Endothelial cell of umbilical vein (primary cell): ENCODE measurements around the gene PYCR2. TPM values are rescaled to one million over a fixed set of nuclear protein-coding genes. Genes with fewer than 3 reads are reported as not detected.
"Not testable (repeated sequence)": the region's sequence is repeated elsewhere in the genome, so short reads cannot be mapped to it uniquely, and the experiment has no call there.

Experiments used
- BruUV-seq: library from RNA; stranded (reverse); fragments of 400-500 nt; replicated peaks from 2 replicates; lab custom pipeline; 2021; lab: Mats Ljungman, UMichigan
- CTCF ChIA-PET: fragments of 300-600, 350-600 bp; sonication (Branson Sonifier 250); formaldehyde crosslinking; loops from one replicate; lab custom pipeline; 2021; ENCODE audit warnings: antibody characterized with exemption, inconsistent platforms; lab: Charles Lee
- POLR2A ChIA-PET: fragments of 300-600, 350-600 bp; sonication (Branson Sonifier 250); formaldehyde crosslinking; loops from one replicate; lab custom pipeline; 2021; ENCODE audit warnings: antibody characterized with exemption, inconsistent platforms; lab: Charles Lee
- DNase-seq: peaks from one replicate; pipeline ENCODE4 v3.0.0-alpha.2; 2011; ENCODE audit warnings: low read depth, low spot score
- FAIRE-seq: peaks from 2 replicates; lab custom pipeline; 2011; peaks lifted over from hg19 to GRCh38; lab: Jason Lieb, UNC
- H2AFZ ChIP-seq: 2 replicates; pipeline ENCODE4 v1.6.0; 2012; ENCODE audit warnings: low read depth, low read length, control low read depth, inconsistent platforms
- H3K27ac ChIP-seq: 2 replicates; pipeline ENCODE4 v1.5.1; 2011; ENCODE audit warnings: low read depth, mild to moderate bottlenecking, control low read depth, low read length, moderate library complexity; ENCODE audit not compliant: insufficient read depth
- H3K27me3 ChIP-seq, 2 experiments: 2 replicates each; pipeline versions ENCODE4 v1.6.0 to v1.6.1; 2011; ENCODE audit warnings: low read length in 2 of 2, mixed read lengths in 1 of 2; ENCODE audit not compliant: control insufficient read depth in 2 of 2, insufficient read depth in 2 of 2
- H3K36me3 ChIP-seq, 2 experiments: 2 replicates in 1 of 2; 3 replicates in 1 of 2; pipeline ENCODE4 v1.5.1; 2011; ENCODE audit warnings: low read length in 2 of 2, mild to moderate bottlenecking in 1 of 2, moderate library complexity in 1 of 2; ENCODE audit not compliant: control insufficient read depth in 2 of 2, insufficient read depth in 2 of 2; ENCODE audit errors: extremely low read depth in 1 of 2
- H3K4me1 ChIP-seq: 3 replicates; pipeline ENCODE4 v1.5.1; 2011; ENCODE audit warnings: mild to moderate bottlenecking, low read length; ENCODE audit not compliant: control insufficient read depth, insufficient read depth; ENCODE audit errors: extremely low read depth
- H3K4me2 ChIP-seq: 2 replicates; pipeline ENCODE4 v1.6.1; 2011; ENCODE audit warnings: low read length, control low read depth, mixed read lengths; ENCODE audit not compliant: insufficient read depth
- H3K4me3 ChIP-seq, 3 experiments: fragments of 200-600 bp in 1 of 3; sonication (generic), shearing (Covaris generic) in 1 of 3; replicated peaks in 1 of 3; 2 replicates each; pipeline ENCODE4 v1.5.1; 2011 to 2016; ENCODE audit warnings: control low read depth in 3 of 3, low read length in 3 of 3, mild to moderate bottlenecking in 2 of 3, inconsistent platforms in 1 of 3, low read depth in 1 of 3, moderate library complexity in 1 of 3; ENCODE audit not compliant: insufficient read depth in 1 of 3
- H3K79me2 ChIP-seq: 2 replicates; pipeline ENCODE4 v1.6.0; 2012; ENCODE audit warnings: low read length, inconsistent platforms; ENCODE audit not compliant: control insufficient read depth, insufficient read depth
- H3K9ac ChIP-seq: replicated peaks from 2 replicates; pipeline ENCODE3; 2011; ENCODE audit warnings: low read length, control low read depth; ENCODE audit not compliant: insufficient read depth; ENCODE audit errors: extremely low read depth
- H3K9me1 ChIP-seq: replicated peaks from 3 replicates; pipeline ENCODE4 v1.6.0; 2011; ENCODE audit warnings: mild to moderate bottlenecking, low read length; ENCODE audit not compliant: control insufficient read depth, insufficient read depth; ENCODE audit errors: extremely low read depth
- H3K9me3 ChIP-seq: replicated peaks from 2 replicates; pipeline ENCODE4 v1.5.1; 2012; ENCODE audit warnings: low read length, inconsistent platforms; ENCODE audit not compliant: control insufficient read depth, insufficient read depth
- H4K20me1 ChIP-seq: replicated peaks from 2 replicates; pipeline ENCODE3; 2011; ENCODE audit warnings: mild to moderate bottlenecking, low read length; ENCODE audit not compliant: control insufficient read depth, insufficient read depth; ENCODE audit errors: extremely low read depth
- CTCF ChIP-seq, 2 donors: IDR thresholded peaks; 1 replicate in 1 of 2; 2 replicates in 1 of 2; pipeline ENCODE4 v1.5.1; 2011; ENCODE audit warnings: low read length in 2 of 2, mild to moderate bottlenecking in 2 of 2, moderate library complexity in 2 of 2, control low read depth in 1 of 2, inconsistent platforms in 1 of 2, low read depth in 1 of 2; ENCODE audit not compliant: insufficient read depth in 1 of 2; ENCODE audit errors: extremely low read depth in 1 of 2
- EZH2 ChIP-seq: IDR thresholded peaks from 2 replicates; pipeline ENCODE4 v1.6.1; 2012; ENCODE audit warnings: borderline replicate concordance, low read depth, mild to moderate bottlenecking, moderate library complexity, low read length, inconsistent platforms; ENCODE audit not compliant: severe bottlenecking
- FOS ChIP-seq: IDR thresholded peaks from 2 replicates; pipeline ENCODE4 v1.6.1; 2011; ENCODE audit warnings: mild to moderate bottlenecking, low read length, moderate library complexity, borderline replicate concordance; ENCODE audit not compliant: insufficient read depth
- GATA2 ChIP-seq: IDR thresholded peaks from 2 replicates; pipeline ENCODE4 v1.7.0; 2011; ENCODE audit warnings: low read depth, mild to moderate bottlenecking, moderate library complexity, mixed read lengths, low read length; ENCODE audit not compliant: insufficient read length, insufficient read depth
- JUN ChIP-seq: IDR thresholded peaks from 2 replicates; pipeline ENCODE4 v1.6.1; 2011; ENCODE audit warnings: borderline replicate concordance, low read depth; ENCODE audit not compliant: insufficient read length, insufficient read depth
- MAX ChIP-seq: IDR thresholded peaks from 2 replicates; pipeline ENCODE4 v1.6.1; 2011; ENCODE audit not compliant: insufficient read depth, insufficient read length
- MYC ChIP-seq: IDR thresholded peaks from one replicate; pipeline ENCODE4 v1.6.1; 2011; ENCODE audit warnings: mild to moderate bottlenecking, low read depth, low read length
- POLR2A ChIP-seq: IDR thresholded peaks from 2 replicates; pipeline ENCODE4 v1.6.1; 2012; ENCODE audit warnings: low read depth, mild to moderate bottlenecking, control low read depth, low read length
- POLR2AphosphoS5 ChIP-seq: IDR thresholded peaks from 2 replicates; pipeline ENCODE4 v1.6.1; 2012; ENCODE audit warnings: low read depth, mild to moderate bottlenecking, control low read depth, low read length, moderate library complexity; ENCODE audit not compliant: insufficient read depth
- dilution Hi-C: fragments of 300-500 bp; cut with MboI; formaldehyde crosslinking; loops from one replicate; pipeline ENCODE4 v1.15.0; 2019; ENCODE audit warnings: low sequenced_read_pairs; ENCODE audit not compliant: extremely low pct_ligation_motif_present
- intact Hi-C: fragments of 100-400 bp; cut with micrococcal nuclease; formaldehyde crosslinking; loops from one replicate; pipeline ENCODE4 v1.10.0; 2022
- polyA plus RNA-seq, 4 experiments: library from polyadenylated mRNA; depleted of rRNA in 3 of 4; stranded (reverse) in 3 of 4; unstranded in 1 of 4; fragments of >200 nt; gene quantifications; 2 replicates each; pipeline versions ENCODE4 v1.2.1 to v1.2.3, GENCODE V29; 2011 to 2012; ENCODE audit warnings: missing spikeins in 1 of 4
- total RNA-seq: library from RNA; stranded (reverse); gene quantifications from 2 replicates; pipeline ENCODE4 v1.2.3, GENCODE V29; 2021

The PYCR2 gene
- total and polyA plus RNA-seq, 2 donors (not counting 3 experiments of a cell fraction or from before 2014, with no cell fraction given) = 64.6 to 65.1 TPM

DNA sequence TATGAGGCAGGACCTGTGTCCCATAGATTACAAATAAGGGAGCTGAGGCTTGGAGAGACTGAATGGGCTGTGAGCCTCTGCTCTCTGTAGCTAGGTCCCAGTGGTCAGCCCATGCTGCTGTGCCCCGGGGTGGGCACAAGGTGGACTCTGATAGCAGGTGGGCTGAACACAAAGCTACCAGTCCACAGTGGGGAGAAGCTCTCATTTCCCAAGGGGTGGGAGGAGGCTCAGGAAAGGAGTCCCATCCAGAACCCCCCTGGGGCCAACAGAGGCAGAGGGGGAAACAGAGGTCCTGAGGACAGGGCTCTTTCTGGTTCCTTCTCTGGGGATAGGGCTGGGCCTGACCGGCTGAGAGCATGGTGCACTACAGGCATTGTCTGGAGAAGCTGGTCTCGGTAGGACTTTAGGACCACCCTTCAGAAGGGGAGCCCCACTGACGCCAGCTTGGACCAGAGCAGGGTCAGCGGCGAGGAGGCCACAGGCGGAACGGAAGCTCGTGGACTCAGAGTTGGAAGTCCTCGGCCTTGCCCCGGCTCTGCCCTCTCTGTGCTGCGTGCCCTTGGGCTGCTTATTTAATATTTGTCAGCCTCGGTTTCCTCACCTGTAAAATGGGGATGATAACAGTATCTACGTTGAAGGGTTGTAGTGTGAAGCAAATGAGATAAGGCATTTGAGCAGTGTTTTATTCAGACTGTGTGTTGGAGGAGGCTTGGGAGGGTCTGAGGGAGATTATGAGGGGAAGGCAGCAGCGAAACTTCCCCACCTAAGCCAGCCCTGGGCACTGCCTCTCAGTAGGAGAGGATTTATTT, 48.5 kb upstream of the PYCR2 start:
- Histone ChIP-seq H3K36me3 (peaks cover 0 to under 1% of the 10 kb centered on the region in 2 experiments), H4K20me1 (no peaks in the 10 kb centered on the region), H3K27me3 (no peaks in the 10 kb centered on the region), H3K9me3 (no peaks in the 10 kb centered on the region), H3K4me1 (no peaks in the 10 kb centered on the region), H2AFZ (no peak overlapping the region), H3K4me2 (no peak overlapping the region), H3K79me2 (no peaks in the 10 kb centered on the region), H3K27ac (no peak overlapping the region), H3K4me3 (no peak overlapping the region), H3K9me1 (no peaks in the 10 kb centered on the region), H3K9ac (no peak overlapping the region)
- CTCF ChIA-PET = interaction anchor here (0.8 to 3.8 kb wide), 11 partner anchors 10 to 500 kb away, joined by 3 to 27 read pairs (median 4); partner anchors contain the start of gene TMEM63A
- dilution Hi-C loops (no loop called here), intact Hi-C loops (loop anchor here (10.0 kb wide), 2 partner anchors 418 to 648 kb away; no protein-coding TSS in a partner anchor)
- FAIRE-seq = no peak
- no peak for DNase-seq
- TF ChIP-seq FOS (no peak), MAX (no peak), POLR2A (no peak), POLR2AphosphoS5 (no peak), CTCF (IDR thresholded peaks at IDR 0.05; ENCODE audit: extremely low read depth in 1 of 2, insufficient read depth in 1 of 2, low read depth in 1 of 2, low read length in 2 of 2) (no peak), EZH2 (no peak), MYC (no peak), JUN (no peak), GATA2 (no peak)
- no TSS peak for BruUV-seq
- POLR2A ChIA-PET = no interaction called here

- H3K36me3 ChIP-seq, FAIRE-seq, H4K20me1 ChIP-seq, H3K4me2 ChIP-seq, H3K9ac ChIP-seq, H3K9me3 ChIP-seq, H2AFZ ChIP-seq, DNase-seq, BruUV-seq, H3K4me1 ChIP-seq, H3K79me2 ChIP-seq, H3K27ac ChIP-seq, dilution Hi-C loops, H3K4me3 ChIP-seq, H3K9me1 ChIP-seq, H3K27me3 ChIP-seq: not testable (repeated sequence)
- intact Hi-C loops = loop anchor here (10.0 kb wide), 2 partner anchors 416 to 646 kb away; no protein-coding TSS in a partner anchor
- ChIA-PET CTCF (interaction anchor here (0.7 to 3.0 kb wide), 4 partner anchors 9 to 498 kb away, joined by 3 to 13 read pairs (median 4); no protein-coding TSS in a partner anchor), POLR2A (interaction anchor here (0.6 to 1.0 kb wide), 2 partner anchors 50 to 182 kb away, joined by 3 read pairs; no protein-coding TSS in a partner anchor)
Measured at GRCh38 chr1:225970592-225971157, 46.6 kb upstream of the PYCR2 start.
